ENCODE measurements around the gene VTI1A. TPM values are rescaled to one million over a fixed set of nuclear protein-coding genes. Genes with fewer than 3 reads are reported as not detected.

Gene VTI1A
- total and polyA plus RNA-seq, 9 of the 15 experiments (the other 6 are each of a cell fraction or from before 2014, with no cell fraction given) = 9.3 to 21.4 (median 16.0) TPM

GRCh38 chr10:112446855-112447619 is at the start of gene VTI1A, which contains the start of gene ZDHHC6 (continued):
- TF ChIP-seq RBM15 (IDR thresholded peaks at IDR 0.05; ENCODE audit: insufficient read depth, low read length) (no peak), TBL1XR1 (IDR thresholded peaks at IDR 0.05; ENCODE audit: low read length in 2 of 2) (no peak), ZNF121 (CRISPR knock-in tag; conservative IDR thresholded peaks at IDR 0.05) (no peak), ILK (tag; IDR thresholded peaks at IDR 0.05; ENCODE audit: borderline replicate concordance, low read depth) (no peak), E2F5 (CRISPR knock-in tag; IDR thresholded peaks at IDR 0.05) (no peak), ETS2 (tag; IDR thresholded peaks at IDR 0.05; ENCODE audit: borderline replicate concordance, poor library complexity, severe bottlenecking) (no peak), ZNF347 (CRISPR knock-in tag; IDR thresholded peaks at IDR 0.05; ENCODE audit: low read depth) (no peak), ATF3 (IDR thresholded peaks at IDR 0.05) (no peak), ATF3 (CRISPR knock-in tag; conservative IDR thresholded peaks at IDR 0.05) (no peak), BDP1 (IDR thresholded peaks at IDR 0.05; ENCODE audit: insufficient read depth, insufficient read length) (no peak), SMAD1 (IDR thresholded peaks at IDR 0.05; ENCODE audit: low read depth, low read length, partially characterized antibody) (no peak), NONO (IDR thresholded peaks at IDR 0.05; ENCODE audit: low read depth in 2 of 2, low read length in 1 of 2) (no peak), ZNF695 (CRISPR knock-in tag; IDR thresholded peaks at IDR 0.05) (no peak), CGGBP1 (CRISPR knock-in tag; IDR thresholded peaks at IDR 0.05) (no peak), SNAPC5 (CRISPR knock-in tag; IDR thresholded peaks at IDR 0.05) (no peak), ETV1 (tag; conservative IDR thresholded peaks at IDR 0.05; ENCODE audit: low read depth) (peak; percentile 86), JUN (IDR thresholded peaks at IDR 0.05; ENCODE audit: borderline replicate concordance, low read depth, low read length) (no peak), JUN (CRISPR knock-in tag; IDR thresholded peaks at IDR 0.05; ENCODE audit: borderline replicate concordance) (no peak), GABPB2 (CRISPR knock-in tag; conservative IDR thresholded peaks at IDR 0.05) (no peak), EWSR1 (IDR thresholded peaks at IDR 0.05; ENCODE audit: borderline replicate concordance, low read depth, partially characterized antibody) (no peak), ZSCAN29 (IDR thresholded peaks at IDR 0.05) (no peak), ZNF274 (IDR thresholded peaks at IDR 0.05; ENCODE audit: borderline replicate concordance, low read depth, low read length) (no peak), STAT5A (IDR thresholded peaks at IDR 0.05; ENCODE audit: borderline replicate concordance, low read length) (no peak), FOXJ3 (CRISPR knock-in tag; IDR thresholded peaks at IDR 0.05) (no peak), CBFA2T2 (conservative IDR thresholded peaks at IDR 0.05) (no peak), RBM39 (optimal IDR thresholded peaks at IDR 0.05; ENCODE audit: low read depth, low read length) (no peak), HDAC1 (IDR thresholded peaks at IDR 0.05) (peak; percentile 6 to 51; a peak in 2 of 4 replicates), SRF (CRISPR knock-in tag; IDR thresholded peaks at IDR 0.05) (no peak)

Data from K562 (cell line).